Nephron progenitor cell (in vitro differentiated cells): ENCODE results near the gene KCNJ6.
A peak's percentile ranks its signal among the peaks of the same experiment; 100 is the strongest.

ENCODE experiments used
- DNase-seq: peaks from one replicate; pipeline ENCODE4 v3.0.0; 2021
- H3K27ac Mint-ChIP-seq: 2 replicates; pipeline ENCODE4 v1.8.0; 2021; ENCODE audit warnings: mild to moderate bottlenecking, moderate library complexity, mixed read lengths
- H3K27me3 Mint-ChIP-seq: 2 replicates; pipeline ENCODE4 v1.8.0; 2021; ENCODE audit warnings: mild to moderate bottlenecking, low read depth, mixed read lengths; ENCODE audit not compliant: poor library complexity
- H3K36me3 Mint-ChIP-seq: 2 replicates; pipeline ENCODE4 v1.8.0; 2021; ENCODE audit warnings: low read depth, mixed read lengths
- H3K4me1 Mint-ChIP-seq: 2 replicates; pipeline ENCODE4 v1.8.0; 2021; ENCODE audit warnings: mixed read lengths
- H3K4me3 Mint-ChIP-seq: 2 replicates; pipeline ENCODE4 v1.8.0; 2021; ENCODE audit warnings: mild to moderate bottlenecking, moderate library complexity, mixed read lengths
- H3K9me3 Mint-ChIP-seq: 2 replicates; pipeline ENCODE4 v1.8.0; 2021; ENCODE audit warnings: mild to moderate bottlenecking, moderate library complexity, mixed read lengths
- CTCF ChIP-seq: fragments of 200-600 bp; sonication (generic); IDR thresholded peaks from 2 replicates; pipeline ENCODE4 v1.5.0; 2021; ENCODE audit warnings: antibody characterized with exemption

The KCNJ6 gene

GRCh38 chr21:37916310-37917051 is at the start of gene KCNJ6:
TSS of gene KCNJ6 (minus strand) at chr21:37916457. CDS start at chr21:37840682, 75,775 bp downstream.
- peaks cover 77% of the 10 kb centered on the region for H3K27me3 Mint-ChIP-seq
- DNase-seq = peak; percentile 88
- H3K9me3 Mint-ChIP-seq = no peaks in the 10 kb centered on the region

GRCh38 chr21:37965088-37965805 is 49.0 kb upstream of the KCNJ6 start:
- H3K27me3 Mint-ChIP-seq = peaks cover 6% of the 10 kb centered on the region
- peak overlapping the region; percentile 63 for H3K27ac Mint-ChIP-seq
- no peaks in the 10 kb centered on the region for H3K9me3 Mint-ChIP-seq
- H3K36me3 Mint-ChIP-seq = no peaks in the 10 kb centered on the region
- DNase-seq = no peak
- no peak overlapping the region for H3K4me3 Mint-ChIP-seq
- H3K4me1 Mint-ChIP-seq = no peaks in the 10 kb centered on the region
- no peak for TF ChIP-seq CTCF

More at GRCh38 chr21:37916310-37917051, at the start of gene KCNJ6:
- H3K27ac Mint-ChIP-seq = no peak within 1 kb of the TSS
- TF ChIP-seq CTCF = peak; percentile 60
- peak within 1 kb of the TSS; percentile 82 for H3K4me3 Mint-ChIP-seq
- peaks cover 18% of the 10 kb centered on the region for H3K4me1 Mint-ChIP-seq
- no peaks in the 10 kb centered on the region for H3K36me3 Mint-ChIP-seq

GRCh38 chr21:37958537-37958936 is 42.3 kb upstream of the KCNJ6 start:
- no peak for TF ChIP-seq CTCF
- H3K9me3 Mint-ChIP-seq = no peaks in the 10 kb centered on the region

GRCh38 chr21:37956772-37957171 is 40.5 kb upstream of the KCNJ6 start:
- no peak overlapping the region for H3K4me3 Mint-ChIP-seq
- H3K27me3 Mint-ChIP-seq = peaks cover 18% of the 10 kb centered on the region
- H3K4me1 Mint-ChIP-seq = peaks cover 5% of the 10 kb centered on the region
- no peak overlapping the region for H3K27ac Mint-ChIP-seq
- H3K9me3 Mint-ChIP-seq = no peaks in the 10 kb centered on the region
- DNase-seq = no peak
- TF ChIP-seq CTCF = no peak
- H3K36me3 Mint-ChIP-seq = no peaks in the 10 kb centered on the region

More at GRCh38 chr21:37958537-37958936, 42.3 kb upstream of the KCNJ6 start:
- H3K27ac Mint-ChIP-seq = no peak overlapping the region
- H3K36me3 Mint-ChIP-seq = no peaks in the 10 kb centered on the region
- H3K4me1 Mint-ChIP-seq = peaks cover 5% of the 10 kb centered on the region
- H3K4me3 Mint-ChIP-seq = no peak overlapping the region
- H3K27me3 Mint-ChIP-seq = peaks cover 18% of the 10 kb centered on the region
- DNase-seq = no peak

GRCh38 chr21:37945036-37945435 is 28.8 kb upstream of the KCNJ6 start:
- Mint-ChIP-seq H3K9me3 (peaks cover 6% of the 10 kb centered on the region), H3K27me3 (no peaks in the 10 kb centered on the region), H3K4me1 (peaks cover 3% of the 10 kb centered on the region)

More at GRCh38 chr21:37945036-37945435, 28.8 kb upstream of the KCNJ6 start:
- no peak overlapping the region for H3K27ac Mint-ChIP-seq
- TF ChIP-seq CTCF = no peak
- H3K36me3 Mint-ChIP-seq = no peaks in the 10 kb centered on the region
- no peak for DNase-seq
- no peak overlapping the region for H3K4me3 Mint-ChIP-seq
